DMS 273 (cell line): Measurements from ENCODE around the gene SGCD.

Experiments
- DNase-seq: peaks from one replicate; lab custom pipeline; 2025; ENCODE audit not compliant: unreplicated experiment; lab: John Stamatoyannopoulos, UW

SGCD gene

GRCh38 chr5:156326718-156327259 is at the start of gene SGCD:
Gene SGCD, plus strand, starts transcription at chr5:156327164.
- peak; percentile 93 for DNase-seq

- DNase-seq: no peak
Observed at GRCh38 chr5:156277290-156277689, 49.7 kb upstream of the SGCD start.

- peak; percentile 95 for DNase-seq
Observed at GRCh38 chr5:156295431-156295830, 31.5 kb upstream of the SGCD start.

- no peak for DNase-seq
Observed at GRCh38 chr5:156310115-156310514, 16.8 kb upstream of the SGCD start.

GRCh38 chr5:156312897-156313694 is 13.9 kb upstream of the SGCD start:
- DNase-seq: no peak

- DNase-seq: no peak
Observed at GRCh38 chr5:156314416-156314815, 12.5 kb upstream of the SGCD start.

GRCh38 chr5:156322666-156323065 is 4.3 kb upstream of the SGCD start:
- peak; percentile 17 for DNase-seq

- no peak for DNase-seq
Observed at GRCh38 chr5:156327296-156327695, 332 bp downstream of the SGCD start.

GRCh38 chr5:156328161-156328560 is 1.2 kb downstream of the SGCD start:
- peak; percentile 55 for DNase-seq

- DNase-seq: peak; percentile 18
Observed at GRCh38 chr5:156328766-156329165, 1.8 kb downstream of the SGCD start.

- DNase-seq: no peak
Observed at GRCh38 chr5:156329171-156329611, 2.2 kb downstream of the SGCD start.

- no peak for DNase-seq
Observed at GRCh38 chr5:156330141-156330870, 3.3 kb downstream of the SGCD start.

- DNase-seq: no peak
Observed at GRCh38 chr5:156331181-156331580, 4.2 kb downstream of the SGCD start.

- DNase-seq: no peak
Observed at GRCh38 chr5:156331845-156332244, 4.9 kb downstream of the SGCD start.

- DNase-seq: no peak
Observed at GRCh38 chr5:156332245-156332644, 5.3 kb downstream of the SGCD start.

- DNase-seq: no peak
Observed at GRCh38 chr5:156339139-156339841, 12.3 kb downstream of the SGCD start.

- no peak for DNase-seq
Observed at GRCh38 chr5:156340893-156341292, 13.9 kb downstream of the SGCD start.

- no peak for DNase-seq
Observed at GRCh38 chr5:156350256-156350655, 23.3 kb downstream of the SGCD start.

- no peak for DNase-seq
Observed at GRCh38 chr5:156351423-156351822, 24.5 kb downstream of the SGCD start.

- DNase-seq: no peak
Observed at GRCh38 chr5:156354571-156354970, 27.6 kb downstream of the SGCD start.

GRCh38 chr5:156356238-156356637 is 29.3 kb downstream of the SGCD start:
- DNase-seq: peak; percentile 7
